ENCODE results near the gene EPHB4.

DNA sequence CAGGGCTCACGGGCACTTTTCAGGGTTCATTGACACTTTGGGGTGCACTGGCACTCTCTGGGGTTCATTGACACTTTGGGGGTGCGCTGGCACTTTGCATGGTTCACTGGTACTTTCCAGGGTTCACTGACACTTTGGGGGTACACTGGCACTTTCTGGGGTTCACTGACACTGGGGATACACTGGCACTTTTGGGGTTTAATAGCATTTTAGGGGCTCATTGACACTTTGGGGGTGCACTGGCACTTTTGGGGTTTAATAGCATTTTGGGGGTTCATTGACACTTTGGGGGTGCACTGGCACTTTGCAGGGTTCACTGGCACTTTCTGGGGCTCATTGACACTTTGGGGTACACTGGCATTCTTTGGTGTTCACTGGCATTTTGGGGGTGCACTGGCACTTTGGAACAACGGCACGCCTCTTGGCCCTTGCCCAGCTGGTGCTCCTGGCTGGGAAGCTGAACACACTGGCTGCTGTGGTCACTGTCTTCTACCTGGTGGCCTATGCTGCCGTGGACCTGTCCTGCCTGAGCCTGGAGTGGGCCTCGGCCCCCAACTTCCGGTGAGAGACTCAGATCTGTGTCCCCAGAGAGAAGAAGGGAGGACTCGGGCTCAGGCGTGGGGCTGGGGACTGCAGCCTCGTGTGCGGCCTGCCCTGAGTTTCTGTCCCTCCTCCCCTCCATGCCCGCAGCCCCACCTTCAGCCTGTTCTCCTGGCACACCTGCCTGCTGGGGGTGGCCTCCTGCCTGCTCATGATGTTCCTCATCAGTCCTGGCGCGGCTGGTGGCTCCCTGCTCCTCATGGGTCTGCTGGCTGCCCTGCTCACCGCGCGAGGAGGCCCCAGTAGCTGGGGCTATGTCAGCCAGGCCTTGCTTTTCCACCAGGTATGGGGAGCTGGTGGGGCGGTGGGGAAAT lies 33.6 kb upstream of the EPHB4 start:
- TF ChIP-seq, protein P1, sequence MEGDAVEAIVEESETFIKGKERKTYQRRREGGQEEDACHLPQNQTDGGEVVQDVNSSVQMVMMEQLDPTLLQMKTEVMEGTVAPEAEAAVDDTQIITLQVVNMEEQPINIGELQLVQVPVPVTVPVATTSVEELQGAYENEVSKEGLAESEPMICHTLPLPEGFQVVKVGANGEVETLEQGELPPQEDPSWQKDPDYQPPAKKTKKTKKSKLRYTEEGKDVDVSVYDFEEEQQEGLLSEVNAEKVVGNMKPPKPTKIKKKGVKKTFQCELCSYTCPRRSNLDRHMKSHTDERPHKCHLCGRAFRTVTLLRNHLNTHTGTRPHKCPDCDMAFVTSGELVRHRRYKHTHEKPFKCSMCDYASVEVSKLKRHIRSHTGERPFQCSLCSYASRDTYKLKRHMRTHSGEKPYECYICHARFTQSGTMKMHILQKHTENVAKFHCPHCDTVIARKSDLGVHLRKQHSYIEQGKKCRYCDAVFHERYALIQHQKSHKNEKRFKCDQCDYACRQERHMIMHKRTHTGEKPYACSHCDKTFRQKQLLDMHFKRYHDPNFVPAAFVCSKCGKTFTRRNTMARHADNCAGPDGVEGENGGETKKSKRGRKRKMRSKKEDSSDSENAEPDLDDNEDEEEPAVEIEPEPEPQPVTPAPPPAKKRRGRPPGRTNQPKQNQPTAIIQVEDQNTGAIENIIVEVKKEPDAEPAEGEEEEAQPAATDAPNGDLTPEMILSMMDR (IDR thresholded peaks at IDR 0.05): no peak
- no peak for TF ChIP-seq POLR2A (IDR thresholded peaks at IDR 0.05)
